Activated naive CD4-positive, alpha-beta T cell treated with anti-CD3 and anti-CD28 coated beads for 36 hours (primary cell): ENCODE measurements around the gene SCFD2. TPM values are rescaled to one million over a fixed set of nuclear protein-coding genes. Genes with fewer than 3 reads are reported as not detected.

Experiments used
- CTCF ChIA-PET: fragments of 350-600 bp; sonication (Branson Sonifier 250); formaldehyde crosslinking; loops from one replicate; lab custom pipeline; 2021; ENCODE audit warnings: antibody characterized with exemption; lab: Charles Lee
- DNase-seq: peaks from one replicate; pipeline ENCODE4 v3.0.0-alpha.2; 2020
- H3K27ac Mint-ChIP-seq: one replicate; pipeline ENCODE4 v1.8.0; 2021; ENCODE audit warnings: mild to moderate bottlenecking, mixed read lengths
- H3K27me3 Mint-ChIP-seq: one replicate; pipeline ENCODE4 v1.8.0; 2021; ENCODE audit warnings: low read depth, mixed read lengths
- H3K36me3 Mint-ChIP-seq: one replicate; pipeline ENCODE4 v1.8.0; 2021; ENCODE audit warnings: low read depth, mixed read lengths
- H3K4me1 Mint-ChIP-seq: one replicate; pipeline ENCODE4 v1.8.0; 2021; ENCODE audit warnings: low read depth, mixed read lengths
- H3K4me3 Mint-ChIP-seq: one replicate; pipeline ENCODE4 v1.8.0; 2021; ENCODE audit warnings: mild to moderate bottlenecking, moderate library complexity, mixed read lengths
- H3K9me3 Mint-ChIP-seq: one replicate; pipeline ENCODE4 v1.8.0; 2021; ENCODE audit warnings: mixed read lengths
- intact Hi-C: fragments of 100-400 bp; cut with micrococcal nuclease; formaldehyde crosslinking; loops from one replicate; pipeline ENCODE4 v1.15.1; 2023
- total RNA-seq, 2 experiments: library from RNA; stranded (reverse); gene quantifications; one replicate each; pipeline ENCODE4 v1.2.3, GENCODE V29; 2021

SCFD2 gene
- total RNA-seq, 2 experiments from 2014 or later, result 14.3 to 15.1 TPM

- Mint-ChIP-seq H3K36me3 (no peaks in the 10 kb centered on the region), H3K4me3 (no peak overlapping the region), H3K27me3 (no peaks in the 10 kb centered on the region), H3K9me3 (no peaks in the 10 kb centered on the region), H3K27ac (no peak overlapping the region), H3K4me1 (peaks cover 5% of the 10 kb centered on the region)
- CTCF ChIA-PET, result no interaction called here
- intact Hi-C loops, result no loop called here
- DNase-seq, result no peak
Measured at GRCh38 chr4:52848254-52848653, 517.6 kb downstream of the SCFD2 start.

- DNase-seq, result no peak
- H3K27ac Mint-ChIP-seq, result no peak overlapping the region
- H3K4me1 Mint-ChIP-seq, result peaks cover 5% of the 10 kb centered on the region
- H3K27me3 Mint-ChIP-seq, result no peaks in the 10 kb centered on the region
- CTCF ChIA-PET, result no interaction called here
- no peaks in the 10 kb centered on the region for H3K36me3 Mint-ChIP-seq
- intact Hi-C loops, result no loop called here
- no peaks in the 10 kb centered on the region for H3K9me3 Mint-ChIP-seq
- H3K4me3 Mint-ChIP-seq, result no peak overlapping the region
Measured at GRCh38 chr4:52846502-52846901, 519.4 kb downstream of the SCFD2 start.

- H3K4me1 Mint-ChIP-seq, result peaks cover 5% of the 10 kb centered on the region
- no peak overlapping the region for H3K4me3 Mint-ChIP-seq
- no peaks in the 10 kb centered on the region for H3K9me3 Mint-ChIP-seq
- no peak for DNase-seq
- H3K36me3 Mint-ChIP-seq, result no peaks in the 10 kb centered on the region
- intact Hi-C loops, result no loop called here
- no peak overlapping the region for H3K27ac Mint-ChIP-seq
- CTCF ChIA-PET, result interaction anchor here (0.6 kb wide), 1 partner anchor 171 kb away, joined by 3 read pairs; no protein-coding TSS in a partner anchor
- no peaks in the 10 kb centered on the region for H3K27me3 Mint-ChIP-seq
Measured at GRCh38 chr4:52844596-52844995, 521.3 kb downstream of the SCFD2 start.

GRCh38 chr4:52843958-52844357 is 521.9 kb downstream of the SCFD2 start:
- intact Hi-C loops, result no loop called here
- Mint-ChIP-seq H3K4me1 (peaks cover 5% of the 10 kb centered on the region), H3K36me3 (no peaks in the 10 kb centered on the region), H3K9me3 (no peaks in the 10 kb centered on the region), H3K27ac (no peak overlapping the region), H3K4me3 (no peak overlapping the region), H3K27me3 (no peaks in the 10 kb centered on the region)
- CTCF ChIA-PET, result interaction anchor here (0.6 kb wide), 1 partner anchor 172 kb away, joined by 3 read pairs; no protein-coding TSS in a partner anchor
- no peak for DNase-seq

- Mint-ChIP-seq H3K27me3 (no peaks in the 10 kb centered on the region), H3K9me3 (no peaks in the 10 kb centered on the region), H3K27ac (no peak overlapping the region), H3K4me1 (peaks cover 5% of the 10 kb centered on the region), H3K36me3 (no peaks in the 10 kb centered on the region), H3K4me3 (no peak overlapping the region)
- DNase-seq, result no peak
- CTCF ChIA-PET, result no interaction called here
- intact Hi-C loops, result no loop called here
Measured at GRCh38 chr4:52843351-52843750, 522.5 kb downstream of the SCFD2 start.

- CTCF ChIA-PET, result no interaction called here
- no peak overlapping the region for H3K4me3 Mint-ChIP-seq
- no peaks in the 10 kb centered on the region for H3K27me3 Mint-ChIP-seq
- no peaks in the 10 kb centered on the region for H3K9me3 Mint-ChIP-seq
- intact Hi-C loops, result no loop called here
- H3K36me3 Mint-ChIP-seq, result no peaks in the 10 kb centered on the region
- H3K27ac Mint-ChIP-seq, result no peak overlapping the region
- no peak for DNase-seq
- peaks cover 5% of the 10 kb centered on the region for H3K4me1 Mint-ChIP-seq
Measured at GRCh38 chr4:52842792-52843191, 523.1 kb downstream of the SCFD2 start.

- peaks cover 5% of the 10 kb centered on the region for H3K4me1 Mint-ChIP-seq
- H3K36me3 Mint-ChIP-seq, result no peaks in the 10 kb centered on the region
- peaks cover 3% of the 10 kb centered on the region for H3K27me3 Mint-ChIP-seq
- intact Hi-C loops, result no loop called here
- no peak overlapping the region for H3K4me3 Mint-ChIP-seq
- DNase-seq, result no peak
- CTCF ChIA-PET, result no interaction called here
- H3K9me3 Mint-ChIP-seq, result no peaks in the 10 kb centered on the region
- no peak overlapping the region for H3K27ac Mint-ChIP-seq
Measured at GRCh38 chr4:52841682-52842456, 524.0 kb downstream of the SCFD2 start.

- no peaks in the 10 kb centered on the region for H3K9me3 Mint-ChIP-seq
- peaks cover 5% of the 10 kb centered on the region for H3K4me1 Mint-ChIP-seq
- intact Hi-C loops, result no loop called here
- H3K27ac Mint-ChIP-seq, result no peak overlapping the region
- H3K27me3 Mint-ChIP-seq, result peaks cover 3% of the 10 kb centered on the region
- no peak for DNase-seq
- CTCF ChIA-PET, result no interaction called here
- H3K4me3 Mint-ChIP-seq, result no peak overlapping the region
- no peaks in the 10 kb centered on the region for H3K36me3 Mint-ChIP-seq
Measured at GRCh38 chr4:52840531-52841370, 525.1 kb downstream of the SCFD2 start.

GRCh38 chr4:52838729-52839586 is 526.9 kb downstream of the SCFD2 start:
- intact Hi-C loops, result no loop called here
- no peak for DNase-seq
- peaks cover 3% of the 10 kb centered on the region for H3K27me3 Mint-ChIP-seq
- peaks cover 2% of the 10 kb centered on the region for H3K4me1 Mint-ChIP-seq
- no peak overlapping the region for H3K27ac Mint-ChIP-seq
- CTCF ChIA-PET, result no interaction called here
- no peaks in the 10 kb centered on the region for H3K36me3 Mint-ChIP-seq
- H3K9me3 Mint-ChIP-seq, result no peaks in the 10 kb centered on the region
- no peak overlapping the region for H3K4me3 Mint-ChIP-seq

GRCh38 chr4:52837716-52838558 is 527.9 kb downstream of the SCFD2 start:
- Mint-ChIP-seq H3K36me3 (no peaks in the 10 kb centered on the region), H3K9me3 (no peaks in the 10 kb centered on the region), H3K27me3 (peaks cover 3% of the 10 kb centered on the region), H3K4me1 (no peaks in the 10 kb centered on the region), H3K4me3 (no peak overlapping the region), H3K27ac (no peak overlapping the region)
- DNase-seq, result no peak
- intact Hi-C loops, result no loop called here
- CTCF ChIA-PET, result interaction anchor here (1.0 to 1.6 kb wide), 2 partner anchors 15 to 177 kb away, joined by 3 to 4 read pairs; no protein-coding TSS in a partner anchor

- no peak for DNase-seq
- CTCF ChIA-PET, result interaction anchor here (1.0 to 1.6 kb wide), 2 partner anchors 14 to 178 kb away, joined by 3 to 4 read pairs; no protein-coding TSS in a partner anchor
- Mint-ChIP-seq H3K4me3 (no peak overlapping the region), H3K9me3 (no peaks in the 10 kb centered on the region), H3K27ac (no peak overlapping the region), H3K27me3 (peaks cover 3% of the 10 kb centered on the region), H3K4me1 (no peaks in the 10 kb centered on the region), H3K36me3 (no peaks in the 10 kb centered on the region)
- intact Hi-C loops, result no loop called here
Measured at GRCh38 chr4:52836678-52837077, 529.2 kb downstream of the SCFD2 start.
